NB4 (cell line): ENCODE measurements around the gene ENTPD3.

ENCODE experiments used
- MYC ChIP-seq: IDR thresholded peaks from 2 replicates; pipeline ENCODE4 v1.6.1; 2011; ENCODE audit warnings: low read depth, low read length
- POLR2A ChIP-seq: IDR thresholded peaks from 2 replicates; pipeline ENCODE4 v1.6.1; 2011; ENCODE audit warnings: mild to moderate bottlenecking; ENCODE audit not compliant: insufficient read length; ENCODE audit errors: extremely low read depth
- TF ChIP-seq, protein P1 (sequence below): IDR thresholded peaks from one replicate; pipeline ENCODE4 v1.5.1; 2012; ENCODE audit warnings: low read depth, low read length

DNA sequence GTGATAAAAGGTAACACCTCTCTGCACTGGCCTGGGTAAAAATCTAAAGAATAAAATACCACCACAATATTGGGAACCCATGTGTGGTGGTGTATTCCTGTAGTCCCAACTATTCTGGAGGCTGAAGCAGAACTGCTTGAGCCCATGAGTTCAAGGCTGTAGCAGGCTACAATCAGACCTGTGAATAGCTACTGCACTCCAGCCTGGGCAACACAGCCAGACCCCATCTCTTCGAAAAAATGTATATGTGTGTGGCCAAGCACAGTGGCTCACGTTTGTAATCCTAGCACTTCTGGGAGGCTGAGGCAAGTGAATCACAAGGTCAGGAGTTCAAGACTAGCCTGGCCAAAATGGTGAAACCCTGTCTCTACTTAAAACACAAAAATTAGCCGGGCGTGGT is 68.3 kb downstream of the ENTPD3 start:
- no peak for TF ChIP-seq POLR2A
- no peak for TF ChIP-seq MYC
- TF ChIP-seq, protein P1, sequence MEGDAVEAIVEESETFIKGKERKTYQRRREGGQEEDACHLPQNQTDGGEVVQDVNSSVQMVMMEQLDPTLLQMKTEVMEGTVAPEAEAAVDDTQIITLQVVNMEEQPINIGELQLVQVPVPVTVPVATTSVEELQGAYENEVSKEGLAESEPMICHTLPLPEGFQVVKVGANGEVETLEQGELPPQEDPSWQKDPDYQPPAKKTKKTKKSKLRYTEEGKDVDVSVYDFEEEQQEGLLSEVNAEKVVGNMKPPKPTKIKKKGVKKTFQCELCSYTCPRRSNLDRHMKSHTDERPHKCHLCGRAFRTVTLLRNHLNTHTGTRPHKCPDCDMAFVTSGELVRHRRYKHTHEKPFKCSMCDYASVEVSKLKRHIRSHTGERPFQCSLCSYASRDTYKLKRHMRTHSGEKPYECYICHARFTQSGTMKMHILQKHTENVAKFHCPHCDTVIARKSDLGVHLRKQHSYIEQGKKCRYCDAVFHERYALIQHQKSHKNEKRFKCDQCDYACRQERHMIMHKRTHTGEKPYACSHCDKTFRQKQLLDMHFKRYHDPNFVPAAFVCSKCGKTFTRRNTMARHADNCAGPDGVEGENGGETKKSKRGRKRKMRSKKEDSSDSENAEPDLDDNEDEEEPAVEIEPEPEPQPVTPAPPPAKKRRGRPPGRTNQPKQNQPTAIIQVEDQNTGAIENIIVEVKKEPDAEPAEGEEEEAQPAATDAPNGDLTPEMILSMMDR: no peak
